Kidney glomerular epithelial cell (primary cell): Measurements from ENCODE around the gene SST.

Experiments
- DNase-seq: peaks from one replicate; lab custom pipeline; 2025; lab: John Stamatoyannopoulos, UW

SST gene

GRCh38 chr3:187669675-187670504 lies at the start of gene SST:
SST (minus strand) TSS chr3:187670394; CDS start chr3:187670291, 103 bp downstream.
- DNase-seq: peak; percentile 66

DNA sequence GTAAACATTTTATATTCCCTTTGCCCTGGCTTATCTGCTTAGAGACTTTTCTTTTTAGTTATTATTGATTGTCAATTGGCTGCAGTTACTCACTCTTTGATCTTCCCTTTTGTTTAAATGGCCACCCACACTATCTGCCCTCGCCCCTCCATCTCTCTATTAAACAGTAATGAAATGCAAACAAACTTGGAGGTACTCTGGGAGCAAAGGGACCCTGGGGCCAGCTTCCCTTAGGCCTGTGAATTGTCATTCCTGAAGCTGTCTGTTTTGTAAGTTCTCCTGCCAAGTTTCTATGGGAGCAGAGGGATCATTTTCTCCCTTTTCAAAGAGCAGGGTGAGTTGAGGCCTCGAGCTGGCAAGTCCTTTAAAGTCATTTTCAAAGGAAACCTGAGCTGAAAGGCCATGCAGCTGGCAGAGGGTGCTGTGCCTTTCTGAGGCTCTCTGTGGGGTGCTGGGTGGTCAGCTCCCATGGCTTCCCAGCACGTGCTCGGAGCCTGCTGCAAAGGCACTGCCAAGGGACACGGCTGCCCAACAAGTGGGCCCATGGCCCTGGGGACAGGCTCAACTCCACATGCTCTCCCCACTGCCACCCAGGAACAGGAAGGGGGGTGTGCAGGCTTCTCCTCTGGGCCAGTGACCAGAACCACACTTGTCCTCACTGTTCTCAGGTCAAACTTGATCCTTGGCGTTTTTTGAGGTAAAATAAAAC lies 49.6 kb upstream of the SST start:
- DNase-seq: no peak

- DNase-seq: no peak
Observed at GRCh38 chr3:187718802-187719201, 48.6 kb upstream of the SST start.

DNA sequence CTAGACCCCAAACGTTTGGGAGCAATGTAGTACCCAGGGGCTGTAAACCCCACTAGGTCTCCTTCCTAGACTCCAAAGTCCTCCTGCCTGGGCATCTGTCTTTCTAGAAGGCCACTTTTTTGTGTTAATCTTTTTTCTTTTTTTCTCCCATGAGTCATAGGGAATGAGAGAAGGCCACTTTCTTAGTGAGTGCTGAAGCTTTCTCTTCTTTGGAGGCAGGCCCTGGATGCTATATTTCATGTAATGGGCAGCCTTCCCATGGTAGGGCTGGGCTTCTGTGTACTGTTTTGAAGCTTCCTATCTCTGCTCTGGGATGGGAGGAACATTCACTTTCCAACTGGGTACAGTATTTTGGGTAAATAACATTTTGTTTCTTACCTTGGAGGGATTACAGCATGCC lies 47.4 kb upstream of the SST start:
- no peak for DNase-seq

- peak; percentile 78 for DNase-seq
Observed at GRCh38 chr3:187714404-187714979, 44.3 kb upstream of the SST start.

- DNase-seq: no peak
Observed at GRCh38 chr3:187713504-187713903, 43.3 kb upstream of the SST start.

- DNase-seq: no peak
Observed at GRCh38 chr3:187709155-187709554, 39.0 kb upstream of the SST start.

DNA sequence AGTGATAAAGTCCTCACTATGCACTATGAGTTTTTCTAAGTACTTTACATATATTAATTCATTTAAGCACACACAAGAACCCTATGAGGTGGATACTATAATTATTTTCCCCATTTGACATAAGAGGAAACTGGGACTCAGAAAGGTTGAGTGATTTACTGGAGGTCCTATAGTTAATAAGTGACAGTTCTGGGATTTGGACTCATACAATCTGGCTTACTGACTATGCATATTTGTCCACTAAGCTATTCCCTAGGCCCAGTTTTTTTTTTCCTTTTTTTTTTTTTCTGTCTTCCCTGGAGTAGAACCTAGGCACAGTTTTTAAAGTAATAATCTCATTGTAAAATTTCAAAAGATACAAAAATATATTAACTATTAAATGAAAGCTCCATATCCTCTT lies 38.5 kb upstream of the SST start:
- no peak for DNase-seq

DNA sequence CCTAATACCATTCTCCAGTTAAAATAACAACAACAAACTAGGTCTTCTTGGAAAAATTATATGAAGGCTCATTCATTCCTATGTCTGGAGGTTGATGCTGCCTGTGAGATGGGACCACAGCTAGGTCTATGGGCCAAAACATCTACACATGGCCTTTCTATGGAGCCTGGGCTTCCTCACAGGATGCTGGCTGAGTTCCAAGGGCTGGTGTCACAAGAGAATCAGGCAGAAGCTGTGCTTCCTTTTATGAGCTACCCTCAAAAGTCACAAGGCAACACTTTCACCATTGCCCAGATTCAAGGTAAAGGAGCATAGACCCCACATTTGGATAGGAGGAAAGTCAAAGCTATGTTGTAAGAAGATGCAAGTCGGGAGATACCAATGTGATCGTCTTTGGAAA lies 36.8 kb upstream of the SST start:
- no peak for DNase-seq

- no peak for DNase-seq
Observed at GRCh38 chr3:187705164-187705563, 35.0 kb upstream of the SST start.

DNA sequence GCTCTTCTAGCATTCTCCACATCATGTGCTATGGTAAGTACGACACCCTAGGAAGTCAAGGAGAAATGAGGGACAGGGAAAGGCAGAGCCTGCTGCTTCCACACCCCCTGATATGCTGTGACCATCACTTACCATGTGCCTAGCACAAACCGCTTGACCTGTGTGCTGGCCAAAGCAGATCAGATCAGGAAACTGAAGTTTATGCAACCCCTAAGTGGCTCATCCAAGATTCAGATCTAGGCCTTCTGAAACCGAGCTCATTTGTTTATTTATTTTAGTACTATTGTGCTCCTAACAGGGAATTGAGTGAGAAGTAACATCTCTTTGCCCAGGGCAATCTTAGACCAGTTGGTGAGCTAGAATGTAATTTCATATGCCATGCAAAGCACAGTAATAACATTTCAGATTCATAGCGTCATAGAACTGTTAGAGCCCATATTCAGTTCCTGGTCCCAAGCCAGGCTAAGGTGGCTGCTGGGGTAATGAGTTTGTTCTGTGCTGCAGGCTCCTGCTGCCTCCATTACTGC lies 32.4 kb upstream of the SST start, which contains the start of gene RTP2:
Gene RTP2, minus strand, starts transcription at position 51 of the 527 bp plus-strand sequence. CDS start 429 bp downstream, outside the sequence.
- DNase-seq: no peak

- no peak for DNase-seq
Observed at GRCh38 chr3:187700249-187700648, 30.1 kb upstream of the SST start.

GRCh38 chr3:187698499-187699399 lies 28.6 kb upstream of the SST start:
- DNase-seq: no peak

DNA sequence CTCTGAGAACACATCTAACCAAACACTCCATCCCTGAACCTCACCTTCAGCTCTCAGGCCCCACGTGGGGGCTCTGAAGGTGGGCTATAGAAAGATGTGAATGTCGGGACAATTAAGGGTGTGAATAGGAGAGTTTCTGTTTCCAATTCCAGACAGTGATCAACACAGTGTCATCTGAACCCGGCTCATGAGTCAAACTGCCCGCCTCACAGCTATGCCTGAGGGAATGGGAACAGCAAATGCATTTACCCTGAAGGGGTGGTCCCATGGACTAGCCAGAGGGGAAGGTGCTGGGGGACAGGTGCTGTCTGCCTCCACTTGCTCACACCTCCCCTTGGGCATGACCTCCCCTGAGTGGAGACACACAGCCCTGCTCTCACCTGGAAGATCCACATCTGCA lies 25.8 kb upstream of the SST start:
- DNase-seq: no peak

DNA sequence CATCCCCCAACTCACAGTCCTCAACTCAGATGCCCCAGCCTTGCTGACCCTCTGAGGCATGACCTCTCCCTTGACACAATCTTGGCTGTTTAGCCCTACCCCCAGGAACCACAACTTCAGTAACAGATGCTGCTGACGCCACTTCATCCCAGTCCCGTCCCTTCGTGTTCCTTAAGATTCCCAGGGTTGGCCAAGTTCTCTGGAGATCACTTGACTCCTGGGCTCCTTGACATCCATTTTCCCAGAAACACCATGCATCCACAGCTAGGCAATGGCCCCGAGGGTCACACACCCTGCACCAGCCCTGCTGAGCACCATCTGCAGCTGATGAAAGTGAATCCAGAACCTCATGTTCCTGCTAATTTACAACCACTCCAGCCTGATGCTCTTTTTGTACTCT lies 25.3 kb upstream of the SST start:
- DNase-seq: no peak

- no peak for DNase-seq
Observed at GRCh38 chr3:187694801-187695200, 24.6 kb upstream of the SST start.

DNA sequence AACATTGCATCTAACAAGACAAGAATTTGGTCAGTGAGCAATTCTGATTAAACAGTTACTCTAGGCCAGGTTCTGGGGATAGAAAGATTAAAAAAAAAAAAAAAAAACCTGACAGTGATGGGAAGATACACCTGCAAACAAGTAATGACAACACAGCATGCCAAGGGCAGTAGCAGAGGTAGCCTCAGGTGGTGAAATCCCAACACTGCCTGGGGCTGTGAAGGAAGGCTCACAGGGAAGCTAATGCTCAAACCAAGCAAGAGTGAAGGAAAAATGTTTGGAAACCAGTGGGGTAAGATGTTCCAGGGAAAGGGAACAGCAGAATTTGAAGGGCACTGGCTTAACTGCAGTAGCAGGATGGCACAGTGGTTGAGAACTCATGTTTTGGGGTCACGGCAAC lies 23.2 kb upstream of the SST start:
- no peak for DNase-seq

DNA sequence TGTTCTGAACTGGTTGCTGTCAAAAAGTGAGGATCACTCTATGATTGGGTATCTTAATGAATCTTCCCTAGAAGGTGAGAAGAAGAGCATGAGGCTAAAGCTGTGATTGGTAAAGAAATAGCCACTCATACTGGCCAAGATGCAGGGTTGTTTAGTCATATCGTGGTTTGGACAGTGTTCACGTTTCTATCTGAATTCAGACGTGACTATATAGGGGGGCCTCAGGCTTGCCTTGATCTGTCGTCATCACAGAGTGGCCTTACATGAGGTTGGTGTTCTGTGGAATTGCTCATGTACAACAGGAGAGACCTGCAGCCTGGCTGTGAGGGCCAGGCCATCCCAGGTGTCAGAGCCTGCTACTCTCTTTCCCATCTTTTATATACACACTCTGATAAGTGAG lies 19.8 kb upstream of the SST start:
- no peak for DNase-seq

- no peak for DNase-seq
Observed at GRCh38 chr3:187686621-187687273, 16.6 kb upstream of the SST start.

GRCh38 chr3:187685948-187686347 lies 15.8 kb upstream of the SST start:
- no peak for DNase-seq

GRCh38 chr3:187684880-187685279 lies 14.7 kb upstream of the SST start:
- peak; percentile 29 for DNase-seq
